A673 (cell line): Measurements from ENCODE around the gene SSH2. TPM values are rescaled to one million over a fixed set of nuclear protein-coding genes. Genes with fewer than 3 reads are reported as not detected.

ENCODE experiments used
- BruUV-seq: library from RNA; stranded (reverse); fragments of 400-500 nt; replicated peaks from 2 replicates; lab custom pipeline; 2021; lab: Mats Ljungman, UMichigan
- CTCF ChIA-PET: fragments of 300-600 bp; sonication (Branson Sonifier 250); formaldehyde crosslinking; loops from one replicate; lab custom pipeline; 2022; ENCODE audit warnings: antibody characterized with exemption; lab: Charles Lee
- POLR2A ChIA-PET: fragments of 300-600 bp; sonication (Branson Sonifier 250); formaldehyde crosslinking; loops from one replicate; lab custom pipeline; 2022; ENCODE audit warnings: antibody characterized with exemption; ENCODE audit not compliant: low non-redundant PET; lab: Charles Lee
- DNase-seq: peaks from one replicate; pipeline ENCODE4 v3.0.0-alpha.2; 2015; ENCODE audit warnings: low spot score
- H3K27ac ChIP-seq: fragments of 200-600 bp; sonication (generic); 2 replicates; pipeline ENCODE4 v1.5.1; 2016; ENCODE audit warnings: mixed run types, low read depth, mild to moderate bottlenecking, mixed read lengths, antibody characterized with exemption, low read length; ENCODE audit not compliant: poor library complexity, severe bottlenecking
- H3K27me3 ChIP-seq: fragments of 200-600 bp; sonication (generic); replicated peaks from 2 replicates; pipeline ENCODE4 v1.6.1; 2017; ENCODE audit warnings: mixed run types, low read depth, mild to moderate bottlenecking, mixed read lengths, antibody characterized with exemption, low read length; ENCODE audit not compliant: insufficient read depth, poor library complexity
- H3K36me3 ChIP-seq: fragments of 200-600 bp; sonication (generic); 2 replicates; pipeline ENCODE4 v1.6.1; 2016; ENCODE audit warnings: mixed run types, mild to moderate bottlenecking, mixed read lengths, antibody characterized with exemption, low read length; ENCODE audit not compliant: insufficient read depth, poor library complexity, severe bottlenecking
- H3K4me1 ChIP-seq: fragments of 200-600 bp; sonication (generic); 2 replicates; pipeline ENCODE4 v1.6.1; 2017; ENCODE audit warnings: mixed run types, mild to moderate bottlenecking, mixed read lengths, antibody characterized with exemption, low read length; ENCODE audit not compliant: insufficient read depth, poor library complexity, severe bottlenecking
- H3K4me3 ChIP-seq: fragments of 200-600 bp; sonication (generic); 2 replicates; pipeline ENCODE4 v1.5.1; 2016; ENCODE audit warnings: low read depth, mixed run types, mild to moderate bottlenecking, mixed read lengths, low read length; ENCODE audit not compliant: poor library complexity, severe bottlenecking
- H3K9me3 ChIP-seq: fragments of 200-600 bp; sonication (generic); 2 replicates; pipeline ENCODE4 v1.6.1; 2016; ENCODE audit warnings: mixed run types, low read depth, mild to moderate bottlenecking, mixed read lengths, antibody characterized with exemption, low read length; ENCODE audit not compliant: poor library complexity, severe bottlenecking
- CTCF ChIP-seq: fragments of 300-800, 200-600 bp; sonication (generic); conservative IDR thresholded peaks from 2 replicates; pipeline ENCODE4 v1.5.1; 2017; ENCODE audit warnings: low read depth, mild to moderate bottlenecking, antibody characterized with exemption, low read length, moderate library complexity, mixed read lengths
- EZH2 ChIP-seq: fragments of 200-600 bp; sonication (generic); IDR thresholded peaks from 2 replicates; pipeline ENCODE4 v1.6.1; 2017; ENCODE audit warnings: borderline replicate concordance, low read depth, mild to moderate bottlenecking, mixed read lengths, antibody characterized with exemption, low read length; ENCODE audit not compliant: poor library complexity, severe bottlenecking
- intact Hi-C: fragments of 100-400 bp; cut with micrococcal nuclease; formaldehyde crosslinking; loops from one replicate; pipeline ENCODE4 v1.10.0; 2022; ENCODE audit not compliant: unreplicated experiment
- total RNA-seq: library from RNA; stranded (reverse); gene quantifications from 2 replicates; pipeline ENCODE4 v1.2.3, GENCODE V29; 2021

The SSH2 gene
- total RNA-seq, 1 experiment from 2014 or later: 75.5 TPM

- H3K36me3 ChIP-seq: peaks cover 79% of the 10 kb centered on the region
- intact Hi-C loops: no loop called here
- TSS peak; percentile 20 for BruUV-seq
- ChIA-PET CTCF (interaction anchor here (1.0 kb wide), 1 partner anchor 427 kb away, joined by 3 read pairs; no protein-coding TSS in a partner anchor), POLR2A (no interaction called here)
- H3K27me3 ChIP-seq: no peaks in the 10 kb centered on the region
- no peaks in the 10 kb centered on the region for H3K9me3 ChIP-seq
- TF ChIP-seq CTCF: no peak
- no peak for TF ChIP-seq EZH2
- no peak for DNase-seq
- H3K4me1 ChIP-seq: peaks cover 16% of the 10 kb centered on the region
- no peak overlapping the region for H3K27ac ChIP-seq
- H3K4me3 ChIP-seq: no peak overlapping the region
Observed at GRCh38 chr17:29576214-29577000, 353.6 kb downstream of the SSH2 start.

Other genes with a start within 250 kb of the SSH2 start
- gene EFCAB5, start 11.4 kb upstream of the SSH2 start, total RNA-seq: 2.6 and 2.8 TPM in 2 replicates
- gene NSRP1, start 186.6 kb upstream of the SSH2 start, total RNA-seq: 43.5 and 50.5 TPM in 2 replicates